K562 (cell line): ENCODE measurements around the gene COMMD10. TPM values are rescaled to one million over a fixed set of nuclear protein-coding genes. Genes with fewer than 3 reads are reported as not detected.
A peak's percentile ranks its signal among the peaks of the same experiment; 100 is the strongest.

ENCODE experiments used
- BACH1 ChIP-seq: fragments of 200-800 bp; sonication (Bioruptor generic); IDR thresholded peaks from 2 replicates; pipeline ENCODE4 v1.6.1; 2016; ENCODE audit warnings: missing genetic modification characterization, missing compliant biosample characterization
- BCOR ChIP-seq: fragments of 450-650 bp; IDR thresholded peaks from 2 replicates; pipeline ENCODE4 v1.6.1; 2016
- CBX1 ChIP-seq: sonication (generic); IDR thresholded peaks from 2 replicates; pipeline ENCODE4 v1.6.1; 2016; ENCODE audit warnings: antibody characterized with exemption, low read depth, mild to moderate bottlenecking
- DACH1 ChIP-seq: fragments of 450-650 bp; IDR thresholded peaks from 2 replicates; pipeline ENCODE4 v1.6.1; 2018; ENCODE audit not compliant: partially characterized antibody
- EP300 ChIP-seq: IDR thresholded peaks from 2 replicates; pipeline ENCODE4 v1.6.1; 2012; ENCODE audit warnings: low read length, improper control_type of control experiment
- HCFC1 ChIP-seq: IDR thresholded peaks from 2 replicates; pipeline ENCODE4 v1.6.1; 2012; ENCODE audit warnings: low read depth, low read length, improper control_type of control experiment
- MAZ ChIP-seq, 2 experiments: fragments of 450-650 bp in 1 of 2; sonication (generic) in 1 of 2; formaldehyde crosslinking; IDR thresholded peaks in 1 of 2; conservative IDR thresholded peaks in 1 of 2; 2 replicates each; pipeline versions ENCODE4 v1.4.0 to v1.5.0; 2020; ENCODE audit warnings: mild to moderate bottlenecking in 1 of 2, missing genetic modification reagents in 1 of 2
- NFIX ChIP-seq: fragments of 250-450 bp; sonication (Bioruptor Pico); IDR thresholded peaks from 2 replicates; pipeline ENCODE4 v1.4.0; 2020; ENCODE audit warnings: low read depth, mild to moderate bottlenecking, moderate library complexity
- NR3C1 ChIP-seq: sonication (generic); formaldehyde crosslinking; IDR thresholded peaks from 2 replicates; pipeline ENCODE4 v1.8.1; 2022; ENCODE audit warnings: missing genetic modification reagents
- POLR2B ChIP-seq: fragments of 450-650 bp; IDR thresholded peaks from 2 replicates; pipeline ENCODE4 v1.6.1; 2018; ENCODE audit warnings: low read depth; ENCODE audit not compliant: partially characterized antibody
- RNF2 ChIP-seq: sonication (generic); IDR thresholded peaks from 2 replicates; pipeline ENCODE4 v1.6.1; 2016
- TFAM ChIP-seq: fragments of 250-450 bp; sonication (Bioruptor Pico); conservative IDR thresholded peaks from 2 replicates; pipeline ENCODE4 v1.5.0; 2021; ENCODE audit warnings: mild to moderate bottlenecking, moderate library complexity
- THRB ChIP-seq: fragments of 450-650 bp; formaldehyde crosslinking; conservative IDR thresholded peaks from 2 replicates; pipeline ENCODE4 v1.4.0; 2022; ENCODE audit warnings: mild to moderate bottlenecking, missing genetic modification characterization
- TSHZ1 ChIP-seq: fragments of 250-450 bp; sonication (Bioruptor Pico); IDR thresholded peaks from 2 replicates; pipeline ENCODE4 v1.4.0; 2020; ENCODE audit warnings: mild to moderate bottlenecking, moderate library complexity
- XRCC4 ChIP-seq: IDR thresholded peaks from one replicate; pipeline ENCODE4 v1.6.1; 2011; ENCODE audit not compliant: insufficient read depth, insufficient read length; ENCODE audit errors: extremely low read depth
- XRCC5 ChIP-seq: fragments of 200-400 bp; formaldehyde crosslinking; IDR thresholded peaks from 2 replicates; pipeline ENCODE4 v1.6.1; 2017; ENCODE audit warnings: low read depth, mild to moderate bottlenecking, low read length
- YY1 ChIP-seq, 3 experiments: IDR thresholded peaks; 2 replicates each; pipeline ENCODE4 v1.6.1; 2011; ENCODE audit warnings: low read length in 2 of 3, mild to moderate bottlenecking in 2 of 3, moderate library complexity in 2 of 3, borderline replicate concordance in 1 of 3, control low read depth in 1 of 3, low read depth in 1 of 3; ENCODE audit not compliant: insufficient read depth in 3 of 3, insufficient replicate concordance in 2 of 3, control insufficient read depth in 1 of 3, insufficient read length in 1 of 3; ENCODE audit errors: extremely low read depth in 1 of 3
- ZFP1 ChIP-seq: fragments of 450-650 bp; formaldehyde crosslinking; IDR thresholded peaks from 2 replicates; pipeline ENCODE4 v1.4.0; 2020; ENCODE audit warnings: mild to moderate bottlenecking, mixed read lengths
- ZNF551 ChIP-seq: fragments of 250-450 bp; sonication (Bioruptor Pico); IDR thresholded peaks from 2 replicates; pipeline ENCODE4 v1.5.0; 2021; ENCODE audit warnings: mild to moderate bottlenecking, moderate library complexity
- polyA plus RNA-seq, 8 experiments: library from polyadenylated mRNA; depleted of rRNA in 4 of 8; stranded (reverse) in 5 of 8; unstranded in 3 of 8; fragments of >200 nt; fragmentation: Nextera tagmentation in 2 of 8; fragmentation: Illumina TruSeq in 1 of 8; extraction: Ambion mirVana in 2 of 8; extraction: Trizol in 1 of 8; gene quantifications; 2 replicates each; pipeline versions ENCODE4 v1.2.1 to v1.2.3, GENCODE V29; 2011 to 2014; ENCODE audit warnings: inconsistent platforms in 1 of 8, missing spikeins in 1 of 8
- total RNA-seq, 7 experiments: library from RNA; depleted of rRNA in 6 of 7; stranded (reverse); fragments of >200 nt in 6 of 7; fragmentation: Illumina TruSeq in 2 of 7; extraction: Trizol in 2 of 7; gene quantifications; 2 replicates each; pipeline versions ENCODE4 v1.2.1 to v1.2.3, GENCODE V29; 2011 to 2021; ENCODE audit warnings: low replicate concordance in 1 of 7
- TF ChIP-seq, protein P1 (sequence below): IDR thresholded peaks from 3 replicates; pipeline ENCODE4 v1.6.1; 2011; ENCODE audit warnings: borderline replicate concordance, mild to moderate bottlenecking, moderate library complexity; ENCODE audit not compliant: insufficient read length; ENCODE audit errors: extremely low read depth

Gene COMMD10
- total and polyA plus RNA-seq, 9 of the 15 experiments (the other 6 are each of a cell fraction or from before 2014, with no cell fraction given) = 17.9 to 101 (median 28.0) TPM

GRCh38 chr5:116084871-116085715, at the start of gene COMMD10 (continued):
- TF ChIP-seq XRCC4 (no peak), THRB (no peak), YY1 (IDR thresholded peaks at IDR 0.05; ENCODE audit: borderline replicate concordance in 1 of 3, control insufficient read depth in 1 of 3, extremely low read depth in 1 of 3, insufficient read depth in 3 of 3, insufficient read length in 1 of 3, insufficient replicate concordance in 2 of 3, low read depth in 1 of 3, low read length in 2 of 3) (peak; percentile 67 to 95 (median 90)), POLR2B (peak; percentile 69), EP300 (no peak), ZFP1 (CRISPR knock-in tag) (no peak), TFAM (CRISPR knock-in tag) (no peak), NFIX (CRISPR knock-in tag) (no peak), BACH1 (tag) (no peak), XRCC5 (no peak), NR3C1 (CRISPR knock-in tag) (no peak), HCFC1 (peak; percentile 45; the same call in 1 of the 2 replicates), DACH1 (no peak), TSHZ1 (CRISPR knock-in tag) (no peak), MAZ (CRISPR knock-in tag; conservative IDR thresholded peaks at IDR 0.05 in 1 of 2, IDR thresholded peaks at IDR 0.05 in 1 of 2) (peak; percentile 33 to 64; a peak in 1 of 4 replicates), BCOR (no peak), RNF2 (peak; percentile 68; the same call in 1 of the 2 replicates), CBX1 (peak; percentile 60; the same call in 1 of the 2 replicates), ZNF551 (CRISPR knock-in tag) (no peak)
- TF ChIP-seq, protein P1, sequence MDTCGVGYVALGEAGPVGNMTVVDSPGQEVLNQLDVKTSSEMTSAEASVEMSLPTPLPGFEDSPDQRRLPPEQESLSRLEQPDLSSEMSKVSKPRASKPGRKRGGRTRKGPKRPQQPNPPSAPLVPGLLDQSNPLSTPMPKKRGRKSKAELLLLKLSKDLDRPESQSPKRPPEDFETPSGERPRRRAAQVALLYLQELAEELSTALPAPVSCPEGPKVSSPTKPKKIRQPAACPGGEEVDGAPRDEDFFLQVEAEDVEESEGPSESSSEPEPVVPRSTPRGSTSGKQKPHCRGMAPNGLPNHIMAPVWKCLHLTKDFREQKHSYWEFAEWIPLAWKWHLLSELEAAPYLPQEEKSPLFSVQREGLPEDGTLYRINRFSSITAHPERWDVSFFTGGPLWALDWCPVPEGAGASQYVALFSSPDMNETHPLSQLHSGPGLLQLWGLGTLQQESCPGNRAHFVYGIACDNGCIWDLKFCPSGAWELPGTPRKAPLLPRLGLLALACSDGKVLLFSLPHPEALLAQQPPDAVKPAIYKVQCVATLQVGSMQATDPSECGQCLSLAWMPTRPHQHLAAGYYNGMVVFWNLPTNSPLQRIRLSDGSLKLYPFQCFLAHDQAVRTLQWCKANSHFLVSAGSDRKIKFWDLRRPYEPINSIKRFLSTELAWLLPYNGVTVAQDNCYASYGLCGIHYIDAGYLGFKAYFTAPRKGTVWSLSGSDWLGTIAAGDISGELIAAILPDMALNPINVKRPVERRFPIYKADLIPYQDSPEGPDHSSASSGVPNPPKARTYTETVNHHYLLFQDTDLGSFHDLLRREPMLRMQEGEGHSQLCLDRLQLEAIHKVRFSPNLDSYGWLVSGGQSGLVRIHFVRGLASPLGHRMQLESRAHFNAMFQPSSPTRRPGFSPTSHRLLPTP = no peak
